H1 (cell line): ENCODE measurements around the gene MYO18A. TPM values are rescaled to one million over a fixed set of nuclear protein-coding genes. Genes with fewer than 3 reads are reported as not detected.

ENCODE experiments used
- BCL11A ChIP-seq, 2 experiments: IDR thresholded peaks; one replicate each; pipeline ENCODE4 v1.6.1; 2011; ENCODE audit warnings: low read depth in 2 of 2, low read length in 2 of 2, mild to moderate bottlenecking in 2 of 2
- CREB1 ChIP-seq: IDR thresholded peaks from 2 replicates; pipeline ENCODE4 v1.6.1; 2012; ENCODE audit warnings: inconsistent platforms
- EP300 ChIP-seq, 2 experiments: IDR thresholded peaks; 1 replicate in 1 of 2; 2 replicates in 1 of 2; pipeline ENCODE4 v1.6.1; 2011 to 2012; ENCODE audit warnings: low read depth in 2 of 2, low read length in 2 of 2, mild to moderate bottlenecking in 2 of 2, borderline replicate concordance in 1 of 2, inconsistent platforms in 1 of 2, moderate library complexity in 1 of 2
- EZH2 ChIP-seq: fragments of 200-600 bp; sonication (generic); IDR thresholded peaks from 2 replicates; pipeline ENCODE4 v1.7.1; 2012; ENCODE audit warnings: low read depth, mild to moderate bottlenecking, moderate library complexity, low read length, inconsistent platforms; ENCODE audit not compliant: severe bottlenecking
- GTF2F1 ChIP-seq: IDR thresholded peaks from 2 replicates; pipeline ENCODE4 v1.6.1; 2012; ENCODE audit warnings: low read depth, low read length, improper control_type of control experiment, borderline replicate concordance
- KDM5A ChIP-seq: fragments of 200-600 bp; IDR thresholded peaks from 2 replicates; pipeline ENCODE4 v1.7.1; 2012; ENCODE audit warnings: mild to moderate bottlenecking, low read length, inconsistent platforms, mixed read lengths
- NRF1 ChIP-seq: IDR thresholded peaks from 2 replicates; pipeline ENCODE4 v1.6.1; 2011; ENCODE audit warnings: mild to moderate bottlenecking, low read depth, low read length, improper control_type of control experiment
- SIX5 ChIP-seq: IDR thresholded peaks from 2 replicates; pipeline ENCODE4 v1.6.1; 2011; ENCODE audit warnings: mild to moderate bottlenecking, low read depth, low read length
- SP4 ChIP-seq: IDR thresholded peaks from 2 replicates; pipeline ENCODE4 v1.6.1; 2012; ENCODE audit warnings: low read length, inconsistent platforms
- polyA plus RNA-seq, 7 experiments: library from polyadenylated mRNA; depleted of rRNA in 3 of 7; stranded (reverse) in 5 of 7; unstranded in 2 of 7; fragments of >200 nt in 5 of 7; fragments of 200-250 nt in 2 of 7; gene quantifications; 1 replicate in 5 of 7; 2 replicates in 1 of 7; 4 replicates in 1 of 7; pipeline versions ENCODE4 v1.2.1 to v1.2.3, GENCODE V29; 2011 to 2013; ENCODE audit warnings: missing spikeins in 2 of 7, mixed read lengths in 2 of 7
- total RNA-seq: library from RNA; stranded (reverse); fragmentation: NEBNext Ultra II Directional; extraction: Animal tissue kit (Norgen Biotek cat#: 25700); gene quantifications from 2 replicates; pipeline ENCODE4 v1.2.1, GENCODE V29; 2021
- TF ChIP-seq, protein P1 (sequence below): fragments of 300-600 bp; sonication (generic); IDR thresholded peaks from 2 replicates; pipeline ENCODE4 v1.7.1; 2012; ENCODE audit warnings: low read length, moderate library complexity, mild to moderate bottlenecking, inconsistent platforms; ENCODE audit not compliant: insufficient replicate concordance

Gene MYO18A
- total and polyA plus RNA-seq, 2 of the 8 experiments (the other 6 are each of a cell fraction or from before 2014, with no cell fraction given), result 7.6 to 43.8 TPM

DNA sequence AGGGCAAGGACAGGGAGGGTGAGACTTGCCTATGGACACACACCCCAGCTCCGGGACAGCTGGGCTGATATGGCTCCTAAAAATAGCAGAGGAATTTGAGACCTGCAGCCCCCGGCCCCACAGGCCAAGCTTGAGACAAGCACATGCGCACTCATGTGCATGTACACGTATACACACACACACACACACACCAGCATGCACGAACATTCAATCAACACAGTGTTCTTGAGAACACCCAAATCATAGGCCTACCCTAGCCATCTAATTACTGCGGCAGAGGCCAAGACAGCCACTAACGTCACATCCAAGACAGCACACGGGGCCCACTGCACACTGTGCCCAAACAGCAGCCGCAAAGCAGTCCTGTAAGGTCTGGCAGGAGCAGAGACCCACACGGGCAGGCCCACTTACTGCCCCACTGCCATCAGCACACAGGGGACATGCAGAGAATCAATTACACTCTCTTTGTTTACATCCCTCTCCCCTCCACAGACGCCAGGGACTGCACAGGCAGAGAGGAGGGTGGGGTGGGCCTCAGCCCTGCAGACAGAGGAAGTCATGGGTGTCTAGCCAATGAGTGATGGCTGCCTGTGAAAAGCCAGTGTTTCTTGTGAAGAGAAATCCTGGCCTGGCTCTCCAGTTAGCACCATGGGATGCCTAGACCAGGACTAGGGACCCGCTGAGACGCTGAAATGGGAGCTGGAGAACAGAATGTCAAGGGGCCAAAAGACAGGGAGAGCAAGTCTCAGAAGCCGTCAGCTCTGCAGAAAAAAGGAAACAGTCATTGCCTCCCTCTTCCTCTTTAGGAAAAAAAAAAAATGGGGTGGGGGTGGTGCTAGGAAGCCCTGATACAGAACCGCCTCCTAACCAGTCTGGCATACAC lies 39.3 kb downstream of the MYO18A start (continued):
- TF ChIP-seq, protein P1, sequence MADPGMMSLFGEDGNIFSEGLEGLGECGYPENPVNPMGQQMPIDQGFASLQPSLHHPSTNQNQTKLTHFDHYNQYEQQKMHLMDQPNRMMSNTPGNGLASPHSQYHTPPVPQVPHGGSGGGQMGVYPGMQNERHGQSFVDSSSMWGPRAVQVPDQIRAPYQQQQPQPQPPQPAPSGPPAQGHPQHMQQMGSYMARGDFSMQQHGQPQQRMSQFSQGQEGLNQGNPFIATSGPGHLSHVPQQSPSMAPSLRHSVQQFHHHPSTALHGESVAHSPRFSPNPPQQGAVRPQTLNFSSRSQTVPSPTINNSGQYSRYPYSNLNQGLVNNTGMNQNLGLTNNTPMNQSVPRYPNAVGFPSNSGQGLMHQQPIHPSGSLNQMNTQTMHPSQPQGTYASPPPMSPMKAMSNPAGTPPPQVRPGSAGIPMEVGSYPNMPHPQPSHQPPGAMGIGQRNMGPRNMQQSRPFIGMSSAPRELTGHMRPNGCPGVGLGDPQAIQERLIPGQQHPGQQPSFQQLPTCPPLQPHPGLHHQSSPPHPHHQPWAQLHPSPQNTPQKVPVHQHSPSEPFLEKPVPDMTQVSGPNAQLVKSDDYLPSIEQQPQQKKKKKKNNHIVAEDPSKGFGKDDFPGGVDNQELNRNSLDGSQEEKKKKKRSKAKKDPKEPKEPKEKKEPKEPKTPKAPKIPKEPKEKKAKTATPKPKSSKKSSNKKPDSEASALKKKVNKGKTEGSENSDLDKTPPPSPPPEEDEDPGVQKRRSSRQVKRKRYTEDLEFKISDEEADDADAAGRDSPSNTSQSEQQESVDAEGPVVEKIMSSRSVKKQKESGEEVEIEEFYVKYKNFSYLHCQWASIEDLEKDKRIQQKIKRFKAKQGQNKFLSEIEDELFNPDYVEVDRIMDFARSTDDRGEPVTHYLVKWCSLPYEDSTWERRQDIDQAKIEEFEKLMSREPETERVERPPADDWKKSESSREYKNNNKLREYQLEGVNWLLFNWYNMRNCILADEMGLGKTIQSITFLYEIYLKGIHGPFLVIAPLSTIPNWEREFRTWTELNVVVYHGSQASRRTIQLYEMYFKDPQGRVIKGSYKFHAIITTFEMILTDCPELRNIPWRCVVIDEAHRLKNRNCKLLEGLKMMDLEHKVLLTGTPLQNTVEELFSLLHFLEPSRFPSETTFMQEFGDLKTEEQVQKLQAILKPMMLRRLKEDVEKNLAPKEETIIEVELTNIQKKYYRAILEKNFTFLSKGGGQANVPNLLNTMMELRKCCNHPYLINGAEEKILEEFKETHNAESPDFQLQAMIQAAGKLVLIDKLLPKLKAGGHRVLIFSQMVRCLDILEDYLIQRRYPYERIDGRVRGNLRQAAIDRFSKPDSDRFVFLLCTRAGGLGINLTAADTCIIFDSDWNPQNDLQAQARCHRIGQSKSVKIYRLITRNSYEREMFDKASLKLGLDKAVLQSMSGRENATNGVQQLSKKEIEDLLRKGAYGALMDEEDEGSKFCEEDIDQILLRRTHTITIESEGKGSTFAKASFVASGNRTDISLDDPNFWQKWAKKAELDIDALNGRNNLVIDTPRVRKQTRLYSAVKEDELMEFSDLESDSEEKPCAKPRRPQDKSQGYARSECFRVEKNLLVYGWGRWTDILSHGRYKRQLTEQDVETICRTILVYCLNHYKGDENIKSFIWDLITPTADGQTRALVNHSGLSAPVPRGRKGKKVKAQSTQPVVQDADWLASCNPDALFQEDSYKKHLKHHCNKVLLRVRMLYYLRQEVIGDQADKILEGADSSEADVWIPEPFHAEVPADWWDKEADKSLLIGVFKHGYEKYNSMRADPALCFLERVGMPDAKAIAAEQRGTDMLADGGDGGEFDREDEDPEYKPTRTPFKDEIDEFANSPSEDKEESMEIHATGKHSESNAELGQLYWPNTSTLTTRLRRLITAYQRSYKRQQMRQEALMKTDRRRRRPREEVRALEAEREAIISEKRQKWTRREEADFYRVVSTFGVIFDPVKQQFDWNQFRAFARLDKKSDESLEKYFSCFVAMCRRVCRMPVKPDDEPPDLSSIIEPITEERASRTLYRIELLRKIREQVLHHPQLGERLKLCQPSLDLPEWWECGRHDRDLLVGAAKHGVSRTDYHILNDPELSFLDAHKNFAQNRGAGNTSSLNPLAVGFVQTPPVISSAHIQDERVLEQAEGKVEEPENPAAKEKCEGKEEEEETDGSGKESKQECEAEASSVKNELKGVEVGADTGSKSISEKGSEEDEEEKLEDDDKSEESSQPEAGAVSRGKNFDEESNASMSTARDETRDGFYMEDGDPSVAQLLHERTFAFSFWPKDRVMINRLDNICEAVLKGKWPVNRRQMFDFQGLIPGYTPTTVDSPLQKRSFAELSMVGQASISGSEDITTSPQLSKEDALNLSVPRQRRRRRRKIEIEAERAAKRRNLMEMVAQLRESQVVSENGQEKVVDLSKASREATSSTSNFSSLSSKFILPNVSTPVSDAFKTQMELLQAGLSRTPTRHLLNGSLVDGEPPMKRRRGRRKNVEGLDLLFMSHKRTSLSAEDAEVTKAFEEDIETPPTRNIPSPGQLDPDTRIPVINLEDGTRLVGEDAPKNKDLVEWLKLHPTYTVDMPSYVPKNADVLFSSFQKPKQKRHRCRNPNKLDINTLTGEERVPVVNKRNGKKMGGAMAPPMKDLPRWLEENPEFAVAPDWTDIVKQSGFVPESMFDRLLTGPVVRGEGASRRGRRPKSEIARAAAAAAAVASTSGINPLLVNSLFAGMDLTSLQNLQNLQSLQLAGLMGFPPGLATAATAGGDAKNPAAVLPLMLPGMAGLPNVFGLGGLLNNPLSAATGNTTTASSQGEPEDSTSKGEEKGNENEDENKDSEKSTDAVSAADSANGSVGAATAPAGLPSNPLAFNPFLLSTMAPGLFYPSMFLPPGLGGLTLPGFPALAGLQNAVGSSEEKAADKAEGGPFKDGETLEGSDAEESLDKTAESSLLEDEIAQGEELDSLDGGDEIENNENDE, result no peak
- TF ChIP-seq KDM5A (no peak), GTF2F1 (no peak), EZH2 (no peak), EP300 (IDR thresholded peaks at IDR 0.05; ENCODE audit: borderline replicate concordance in 1 of 2, low read depth in 2 of 2, low read length in 2 of 2) (no peak), SP4 (no peak), SIX5 (no peak), BCL11A (IDR thresholded peaks at IDR 0.05; ENCODE audit: low read depth in 2 of 2, low read length in 2 of 2) (no peak), NRF1 (no peak), CREB1 (no peak)
